ENCODE measurements around the gene PLIN4. TPM values are rescaled to one million over a fixed set of nuclear protein-coding genes. Genes with fewer than 3 reads are reported as not detected.

Gene PLIN4
- total and polyA plus RNA-seq, 2 donors (not counting 1 experiment from before 2014, with no cell fraction given) = 0.07 to 5.3 TPM

DNA sequence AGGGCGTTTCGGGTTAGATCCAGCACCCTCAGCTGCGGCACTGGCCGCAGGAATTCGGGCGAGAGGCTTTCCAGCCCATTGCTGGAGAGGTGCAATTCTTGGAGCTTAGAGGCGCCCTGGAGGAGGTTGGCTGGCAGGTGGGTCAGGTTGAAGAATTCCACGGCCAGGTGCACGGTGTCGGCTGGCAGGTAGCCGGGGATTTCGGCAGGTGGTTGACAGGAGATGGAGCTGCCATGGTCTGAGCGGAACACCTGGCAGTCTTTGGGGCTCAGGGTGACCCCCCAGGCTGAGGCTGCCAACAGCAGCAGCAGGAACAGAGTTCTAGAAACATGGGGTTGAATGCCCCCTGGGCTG is 20.3 kb upstream of the PLIN4 start:
- peaks cover 4% of the 10 kb centered on the region for H3K27me3 ChIP-seq (ENCODE audit: control insufficient read depth, insufficient read depth, low read length)

DNA sequence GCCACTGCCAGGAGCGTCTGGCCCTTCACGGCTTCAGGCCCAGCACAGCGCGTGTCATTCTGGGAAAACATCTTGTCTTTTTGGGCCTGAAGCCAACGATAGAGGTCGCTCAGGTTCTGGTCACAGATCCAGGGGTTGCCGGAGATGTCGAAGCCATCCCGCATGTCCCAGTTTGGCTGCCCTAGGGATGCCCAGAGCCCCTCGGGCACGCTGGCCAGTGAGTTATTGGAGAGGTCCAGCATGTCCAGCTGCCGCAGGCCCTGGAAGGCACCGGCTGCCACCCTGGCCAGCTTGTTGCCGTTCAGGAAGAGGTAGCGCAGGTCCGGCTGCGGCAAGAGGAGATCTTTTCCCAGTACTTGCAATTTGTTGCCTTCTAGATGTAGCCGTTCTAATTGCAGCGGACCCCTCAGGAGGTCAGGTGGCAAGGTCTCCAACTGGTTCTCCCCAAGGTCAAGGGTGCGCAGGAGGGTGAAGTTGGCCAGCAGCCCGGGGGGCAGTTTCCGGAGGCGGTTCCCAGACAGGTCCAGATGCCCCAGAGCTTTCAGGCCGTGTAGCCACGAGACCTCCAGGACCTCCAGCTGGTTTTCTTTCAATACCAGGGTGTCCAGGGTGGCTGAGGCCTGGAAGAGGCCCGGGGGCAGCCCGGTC is 19.8 kb upstream of the PLIN4 start:
- H3K27ac ChIP-seq (ENCODE audit: insufficient read depth, low read length) = no peak overlapping the region

More for the DNA sequence above, 20.3 kb upstream of the PLIN4 start:
- Histone ChIP-seq H2AFZ (ENCODE audit: low read length) (no peak overlapping the region), H3K27ac (ENCODE audit: insufficient read depth, low read length) (no peak overlapping the region), H3K9me3 (ENCODE audit: control insufficient read depth, insufficient read depth, low read depth, low read length) (no peaks in the 10 kb centered on the region), H3K4me1 (ENCODE audit: control insufficient read depth, extremely low read depth, insufficient read depth, low read length) (no peaks in the 10 kb centered on the region), H3K4me3 (replicated peaks in 1 of 4; ENCODE audit: control extremely low read depth in 1 of 4, insufficient read depth in 1 of 4, low read depth in 3 of 4, low read length in 4 of 4) (no peak overlapping the region), H3K4me2 (ENCODE audit: extremely low read depth, insufficient read depth, low read length) (no peak overlapping the region), H3K79me2 (ENCODE audit: control insufficient read depth, insufficient read depth, low read length) (no peaks in the 10 kb centered on the region), H3K9ac (ENCODE audit: insufficient read depth, low read length) (no peak overlapping the region), H3K36me3 (ENCODE audit: control insufficient read depth, insufficient read depth, low read length) (no peaks in the 10 kb centered on the region), H4K20me1 (ENCODE audit: control insufficient read depth, extremely low read depth, insufficient read depth, low read length) (no peaks in the 10 kb centered on the region)
- no peak for TF ChIP-seq EZH2 (IDR thresholded peaks at IDR 0.05; ENCODE audit: low read length, missing control alignments)
- TF ChIP-seq, protein P1, sequence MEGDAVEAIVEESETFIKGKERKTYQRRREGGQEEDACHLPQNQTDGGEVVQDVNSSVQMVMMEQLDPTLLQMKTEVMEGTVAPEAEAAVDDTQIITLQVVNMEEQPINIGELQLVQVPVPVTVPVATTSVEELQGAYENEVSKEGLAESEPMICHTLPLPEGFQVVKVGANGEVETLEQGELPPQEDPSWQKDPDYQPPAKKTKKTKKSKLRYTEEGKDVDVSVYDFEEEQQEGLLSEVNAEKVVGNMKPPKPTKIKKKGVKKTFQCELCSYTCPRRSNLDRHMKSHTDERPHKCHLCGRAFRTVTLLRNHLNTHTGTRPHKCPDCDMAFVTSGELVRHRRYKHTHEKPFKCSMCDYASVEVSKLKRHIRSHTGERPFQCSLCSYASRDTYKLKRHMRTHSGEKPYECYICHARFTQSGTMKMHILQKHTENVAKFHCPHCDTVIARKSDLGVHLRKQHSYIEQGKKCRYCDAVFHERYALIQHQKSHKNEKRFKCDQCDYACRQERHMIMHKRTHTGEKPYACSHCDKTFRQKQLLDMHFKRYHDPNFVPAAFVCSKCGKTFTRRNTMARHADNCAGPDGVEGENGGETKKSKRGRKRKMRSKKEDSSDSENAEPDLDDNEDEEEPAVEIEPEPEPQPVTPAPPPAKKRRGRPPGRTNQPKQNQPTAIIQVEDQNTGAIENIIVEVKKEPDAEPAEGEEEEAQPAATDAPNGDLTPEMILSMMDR (conservative IDR thresholded peaks at IDR 0.05 in 1 of 2, IDR thresholded peaks at IDR 0.05 in 1 of 2; ENCODE audit: low read depth in 1 of 2, low read length in 2 of 2) = no peak
- DNase-seq (ENCODE audit: low read depth in 2 of 2) = no peak

DNA sequence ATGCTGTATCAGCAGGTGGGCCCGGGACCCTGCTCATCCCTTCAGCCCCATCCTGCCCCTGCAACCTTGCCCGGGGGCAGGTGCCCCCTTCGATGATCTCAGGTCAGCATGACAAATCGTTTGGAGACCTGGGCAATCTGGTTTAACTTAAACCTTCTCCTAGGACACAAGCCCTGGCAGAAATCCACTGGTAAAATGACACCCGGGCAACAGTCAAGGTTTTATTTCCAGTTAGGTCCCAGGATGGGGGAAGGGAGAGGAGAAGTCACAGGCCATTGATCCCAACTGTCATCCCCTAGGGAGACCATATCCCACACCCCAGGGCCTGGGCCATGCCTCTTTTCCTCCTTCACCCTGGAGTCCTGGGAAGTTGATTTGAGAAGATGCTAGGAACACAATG is 18.5 kb upstream of the PLIN4 start:
- Histone ChIP-seq H3K27me3 (ENCODE audit: control insufficient read depth, insufficient read depth, low read length) (peaks cover 4% of the 10 kb centered on the region), H3K4me1 (ENCODE audit: control insufficient read depth, extremely low read depth, insufficient read depth, low read length) (no peaks in the 10 kb centered on the region), H2AFZ (ENCODE audit: low read length) (no peak overlapping the region), H3K36me3 (ENCODE audit: control insufficient read depth, insufficient read depth, low read length) (no peaks in the 10 kb centered on the region), H3K4me2 (ENCODE audit: extremely low read depth, insufficient read depth, low read length) (no peak overlapping the region), H3K9me3 (ENCODE audit: control insufficient read depth, insufficient read depth, low read depth, low read length) (no peaks in the 10 kb centered on the region), H3K4me3 (replicated peaks in 1 of 4; ENCODE audit: control extremely low read depth in 1 of 4, insufficient read depth in 1 of 4, low read depth in 3 of 4, low read length in 4 of 4) (no peak overlapping the region), H4K20me1 (ENCODE audit: control insufficient read depth, extremely low read depth, insufficient read depth, low read length) (no peaks in the 10 kb centered on the region), H3K79me2 (ENCODE audit: control insufficient read depth, insufficient read depth, low read length) (no peaks in the 10 kb centered on the region), H3K9ac (ENCODE audit: insufficient read depth, low read length) (no peak overlapping the region), H3K27ac (ENCODE audit: insufficient read depth, low read length) (no peak overlapping the region)
- TF ChIP-seq EZH2 (IDR thresholded peaks at IDR 0.05; ENCODE audit: low read length, missing control alignments) = no peak
- TF ChIP-seq, protein P1 (conservative IDR thresholded peaks at IDR 0.05 in 1 of 2, IDR thresholded peaks at IDR 0.05 in 1 of 2; ENCODE audit: low read depth in 1 of 2, low read length in 2 of 2) = no peak
- no peak for DNase-seq (ENCODE audit: low read depth in 2 of 2)

More for the DNA sequence above, 19.8 kb upstream of the PLIN4 start:
- no peaks in the 10 kb centered on the region for H3K9me3 ChIP-seq (ENCODE audit: control insufficient read depth, insufficient read depth, low read depth, low read length)
- H3K36me3 ChIP-seq (ENCODE audit: control insufficient read depth, insufficient read depth, low read length) = no peaks in the 10 kb centered on the region
- peaks cover 4% of the 10 kb centered on the region for H3K27me3 ChIP-seq (ENCODE audit: control insufficient read depth, insufficient read depth, low read length)
- no peak overlapping the region for H3K4me3 ChIP-seq (replicated peaks in 1 of 4; ENCODE audit: control extremely low read depth in 1 of 4, insufficient read depth in 1 of 4, low read depth in 3 of 4, low read length in 4 of 4)
- H4K20me1 ChIP-seq (ENCODE audit: control insufficient read depth, extremely low read depth, insufficient read depth, low read length) = no peaks in the 10 kb centered on the region
- no peaks in the 10 kb centered on the region for H3K79me2 ChIP-seq (ENCODE audit: control insufficient read depth, insufficient read depth, low read length)
- H3K4me1 ChIP-seq (ENCODE audit: control insufficient read depth, extremely low read depth, insufficient read depth, low read length) = no peaks in the 10 kb centered on the region
- no peak overlapping the region for H3K4me2 ChIP-seq (ENCODE audit: extremely low read depth, insufficient read depth, low read length)
- no peak for TF ChIP-seq EZH2 (IDR thresholded peaks at IDR 0.05; ENCODE audit: low read length, missing control alignments)
- TF ChIP-seq, protein P1 (conservative IDR thresholded peaks at IDR 0.05 in 1 of 2, IDR thresholded peaks at IDR 0.05 in 1 of 2; ENCODE audit: low read depth in 1 of 2, low read length in 2 of 2) = no peak
- H2AFZ ChIP-seq (ENCODE audit: low read length) = no peak overlapping the region
- DNase-seq (ENCODE audit: low read depth in 2 of 2) = no peak
- no peak overlapping the region for H3K9ac ChIP-seq (ENCODE audit: insufficient read depth, low read length)
